ENCODE results near the gene ANO8.

- TF ChIP-seq POLR2A (IDR thresholded peaks at IDR 0.05; ENCODE audit: low read depth, low read length), result peak; percentile 47
- TF ChIP-seq POLR2AphosphoS5 (IDR thresholded peaks at IDR 0.05; ENCODE audit: low read depth, low read length), result no peak
- TF ChIP-seq TAF1 (IDR thresholded peaks at IDR 0.05; ENCODE audit: low read depth, low read length), result no peak
- TF ChIP-seq POU2F2 (IDR thresholded peaks at IDR 0.05; ENCODE audit: low read depth, low read length), result no peak
- TF ChIP-seq SPI1 (IDR thresholded peaks at IDR 0.05; ENCODE audit: low read depth, low read length), result no peak
- no peak for TF ChIP-seq PAX5 (IDR thresholded peaks at IDR 0.05; ENCODE audit: insufficient read depth, low read length, severe bottlenecking)
These were observed 12.8 kb downstream of the ANO8 start for GRCh38 chr19:17321655-17322489.
